ENCODE results near the gene POLR2B.

- TF ChIP-seq CTCF (IDR thresholded peaks at IDR 0.05; ENCODE audit: control extremely low read depth in 1 of 3, insufficient read depth in 1 of 3, low read depth in 1 of 3, low read length in 3 of 3) (no peak), MAX (IDR thresholded peaks at IDR 0.05) (no peak), JUND (IDR thresholded peaks at IDR 0.05; ENCODE audit: low read length) (no peak), CBX5 (IDR thresholded peaks at IDR 0.05; ENCODE audit: low read depth, low read length) (no peak), CHD1 (IDR thresholded peaks at IDR 0.05; ENCODE audit: low read depth, low read length) (no peak), MAFK (IDR thresholded peaks at IDR 0.05; ENCODE audit: low read depth, low read length) (no peak), EP300 (IDR thresholded peaks at IDR 0.05; ENCODE audit: borderline replicate concordance in 1 of 2, low read depth in 2 of 2, low read length in 2 of 2) (no peak), CREB1 (IDR thresholded peaks at IDR 0.05) (no peak), USF2 (IDR thresholded peaks at IDR 0.05; ENCODE audit: low read length) (no peak), EGR1 (IDR thresholded peaks at IDR 0.05; ENCODE audit: borderline replicate concordance, low read depth, low read length) (no peak), POLR2A (IDR thresholded peaks at IDR 0.05; ENCODE audit: control extremely low read depth in 1 of 2, low read depth in 2 of 2, low read length in 2 of 2) (no peak), PHF8 (conservative IDR thresholded peaks at IDR 0.05; ENCODE audit: low read depth, low read length) (no peak), POLR2AphosphoS5 (IDR thresholded peaks at IDR 0.05; ENCODE audit: low read depth, low read length) (no peak), SUZ12 (IDR thresholded peaks at IDR 0.05; ENCODE audit: low read length) (no peak)
These were observed 11.6 kb downstream of the POLR2B start for GRCh38 chr4:56990109-56990905.
